Sigmoid colon (tissue), 7 donors: ENCODE results near the gene TUBGCP2. TPM values are rescaled to one million over a fixed set of nuclear protein-coding genes. Genes with fewer than 3 reads are reported as not detected.
"Not testable (repeated sequence)": the region's sequence is repeated elsewhere in the genome, so short reads cannot be mapped to it uniquely, and the experiment has no call there.

Source experiments
- DNase-seq: peaks from one replicate; pipeline ENCODE4 v3.0.0-alpha.2; 2019
- H3K27ac ChIP-seq, 4 donors: fragments of 200-600 bp; sonication (generic); one replicate each; pipeline ENCODE4 v1.5.1; 2016 to 2019; ENCODE audit warnings: mild to moderate bottlenecking in 1 of 4
- H3K27me3 ChIP-seq, 3 donors: fragments of 200-600 bp; sonication (generic); one replicate each; pipeline ENCODE4 v1.5.1; 2019; ENCODE audit warnings: mild to moderate bottlenecking in 1 of 3
- H3K36me3 ChIP-seq, 4 donors: fragments of 200-600 bp; sonication (generic); one replicate each; pipeline ENCODE4 v1.5.1; 2016 to 2019
- H3K4me1 ChIP-seq, 4 donors: fragments of 200-600 bp; sonication (generic); one replicate each; pipeline ENCODE4 v1.5.1; 2017 to 2019
- H3K4me3 ChIP-seq, 4 donors: fragments of 200-600 bp; sonication (generic); one replicate each; pipeline ENCODE4 v1.5.1; 2017 to 2019; ENCODE audit warnings: mild to moderate bottlenecking in 2 of 4, moderate library complexity in 1 of 4
- H3K9me3 ChIP-seq, 4 donors: fragments of 200-600 bp in 3 of 4; sonication (generic) in 3 of 4; one replicate each; pipeline versions ENCODE4 v1.5.1 to v1.6.1; 2013 to 2019
- CTCF ChIP-seq, 4 experiments: fragments of 450-650 bp in 3 of 4; fragments of 200-600 bp in 1 of 4; IDR thresholded peaks; one replicate each; pipeline ENCODE4 v1.5.1; 2016 to 2019; ENCODE audit warnings: antibody characterized with exemption in 4 of 4, mild to moderate bottlenecking in 3 of 4, moderate library complexity in 2 of 4
- EP300 ChIP-seq, 4 donors: sonication (generic); formaldehyde crosslinking; IDR thresholded peaks; one replicate each; pipeline ENCODE4 v1.6.1; 2017; ENCODE audit warnings: antibody characterized with exemption in 4 of 4
- POLR2A ChIP-seq, 2 donors: fragments of 450-650 bp; IDR thresholded peaks; one replicate each; pipeline ENCODE4 v1.6.1; 2016; ENCODE audit warnings: antibody characterized with exemption in 2 of 2, mild to moderate bottlenecking in 2 of 2, moderate library complexity in 2 of 2
- POLR2AphosphoS5 ChIP-seq, 4 donors: sonication (generic); formaldehyde crosslinking; IDR thresholded peaks; one replicate each; pipeline ENCODE4 v1.6.1; 2017; ENCODE audit warnings: antibody characterized with exemption in 4 of 4
- WGBS, 2 donors: extraction: QIAGEN DNeasy Blood & Tissue Kit; methylation state at CpG; one replicate each; pipeline ENCODE4 v1.1.7; 2013; 5-methylcytosine and 5-hydroxymethylcytosine counted together
- intact Hi-C: fragments of 100-400 bp; cut with DNase I; formaldehyde crosslinking; loops from one replicate; pipeline ENCODE4 v1.15.1; 2023
- polyA plus RNA-seq, 3 donors: library from polyadenylated mRNA; stranded (reverse); fragments of 200-250 nt; gene quantifications; one replicate each; pipeline ENCODE4 v1.2.3, GENCODE V29; 2013
- total RNA-seq, 4 donors: library from RNA; depleted of rRNA; stranded (reverse); fragments of >200 nt; gene quantifications; one replicate each; pipeline ENCODE4 v1.1.0, GENCODE V29; 2016
- donor health status: healthy with polysubstance abuse.
- donor health status: Bipolar disorder and iron deficiency.
- donor health status: healthy.

The TUBGCP2 gene
- total and polyA plus RNA-seq, 7 donors, result 13.8 to 51.1 (median 27.2) TPM

DNA sequence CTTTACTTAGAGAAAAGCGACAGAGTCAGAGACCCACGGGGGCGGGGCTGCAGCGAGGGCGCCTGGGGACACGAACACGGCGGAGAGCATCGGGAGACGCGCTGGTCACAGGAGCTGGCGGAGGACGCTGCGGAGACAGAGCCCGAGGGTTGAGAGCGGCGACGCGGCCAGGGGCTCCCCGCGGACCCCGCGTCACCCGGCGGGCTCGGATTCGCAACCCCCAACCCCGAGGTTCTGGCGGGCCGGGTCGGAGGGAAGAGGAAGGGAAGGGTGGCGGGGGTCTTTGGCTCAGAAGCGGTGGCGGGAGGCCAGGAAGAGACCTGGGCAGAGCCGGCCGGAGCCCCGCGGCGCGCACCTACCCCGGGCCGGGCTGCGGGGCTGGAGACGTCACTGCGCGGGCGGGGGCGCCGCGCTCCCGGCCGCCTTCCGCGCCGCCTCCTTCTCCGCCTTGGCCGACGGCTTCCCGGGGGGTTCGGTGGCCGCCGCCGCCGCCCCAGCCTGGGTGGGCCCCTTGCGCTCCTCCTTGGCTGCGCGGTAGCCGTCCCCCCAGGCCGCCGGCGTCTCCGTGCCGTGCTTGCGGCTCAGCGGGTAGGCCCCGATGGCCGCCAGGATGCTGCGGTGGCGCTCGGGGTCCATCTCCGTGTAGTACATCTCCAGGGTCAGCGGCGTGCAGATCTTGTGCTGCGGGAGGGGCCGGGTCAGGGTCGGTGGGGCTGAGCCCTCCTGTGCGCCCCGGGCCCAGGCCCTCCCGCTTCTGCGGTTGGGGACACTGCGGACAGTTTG lies 17.0 kb upstream of the TUBGCP2 start:
- 2% methylated on average over 91 of the region's 91 CpGs for whole genome bisulfite sequencing, 2 donors
- DNase-seq, result no peak
- no peaks in the 10 kb centered on the region for H3K36me3 ChIP-seq
- no peaks in the 10 kb centered on the region for H3K9me3 ChIP-seq
- no peak for TF ChIP-seq POLR2A (IDR thresholded peaks at IDR 0.05)
- TF ChIP-seq POLR2AphosphoS5 (IDR thresholded peaks at IDR 0.05), result no peak
- no peak for TF ChIP-seq EP300 (IDR thresholded peaks at IDR 0.05)
- no peak for TF ChIP-seq CTCF (IDR thresholded peaks at IDR 0.05)
- peak overlapping the region; percentile 15 to 50 (median 42) for H3K4me3 ChIP-seq
- peaks cover 0 to 31% (median 25%) of the 10 kb centered on the region in 4 donors for H3K4me1 ChIP-seq
- peak overlapping the region in 1 of 4 donors; percentile 4 for H3K27ac ChIP-seq
- intact Hi-C loops, result loop anchor here (5.0 kb wide), 1 partner anchor 67 kb away; the partner anchor contains the start of gene MTG1
- H3K27me3 ChIP-seq, result peaks cover 38 to 78% (median 48%) of the 10 kb centered on the region in 3 donors

GRCh38 chr10:133324857-133325260 lies 16.2 kb upstream of the TUBGCP2 start:
- no peak for DNase-seq
- TF ChIP-seq POLR2AphosphoS5 (IDR thresholded peaks at IDR 0.05) (no peak), POLR2A (IDR thresholded peaks at IDR 0.05) (no peak)
- no peaks in the 10 kb centered on the region for H3K36me3 ChIP-seq
- intact Hi-C loops, result loop anchor here (5.0 kb wide), 1 partner anchor 67 kb away; the partner anchor contains the start of gene MTG1
- WGBS, 2 donors, result 15 to 27% methylated on average over 20 of the region's 20 CpGs
- H3K27ac ChIP-seq, result peak overlapping the region in 1 of 4 donors; percentile 4
- H3K4me1 ChIP-seq, result peaks cover 0 to 29% (median 23%) of the 10 kb centered on the region in 4 donors
- peaks cover 38 to 78% (median 50%) of the 10 kb centered on the region in 3 donors for H3K27me3 ChIP-seq
- H3K9me3 ChIP-seq, result no peaks in the 10 kb centered on the region
- peak overlapping the region in 2 of 4 donors; percentile 48 to 50 for H3K4me3 ChIP-seq

DNA sequence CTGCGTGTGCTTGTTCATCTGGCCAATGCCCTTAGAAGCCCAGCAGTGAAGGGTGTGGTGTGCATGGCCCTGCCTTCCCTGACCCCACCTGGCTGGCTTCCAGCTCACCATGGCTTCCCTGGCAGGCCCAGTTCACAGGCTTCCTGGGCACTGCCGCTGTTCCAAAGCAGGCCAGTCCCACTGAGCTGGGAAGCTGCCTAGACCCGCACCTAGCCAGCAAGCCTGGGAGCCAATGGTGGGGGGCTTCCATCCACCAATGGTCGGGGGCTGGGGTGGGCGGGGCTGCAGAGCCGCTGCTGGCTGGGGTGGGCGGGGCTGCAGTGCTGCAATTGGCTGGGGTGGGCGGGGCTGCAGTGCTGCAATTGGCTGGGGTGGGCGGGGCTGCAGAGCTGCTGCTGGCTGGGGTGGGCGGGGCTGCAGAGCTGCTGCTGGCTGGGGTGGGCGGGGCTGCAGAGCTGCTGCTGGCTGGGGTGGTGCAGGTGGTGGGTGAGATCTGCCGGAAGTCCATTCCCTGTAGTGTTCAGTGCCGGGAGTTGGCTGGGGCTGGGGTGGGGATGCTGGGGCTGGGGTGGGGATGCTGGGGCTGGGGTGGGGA lies 15.6 kb upstream of the TUBGCP2 start:
- H3K36me3 ChIP-seq, result no peaks in the 10 kb centered on the region
- no peak overlapping the region for H3K4me3 ChIP-seq
- TF ChIP-seq POLR2A (IDR thresholded peaks at IDR 0.05), result no peak
- TF ChIP-seq CTCF (IDR thresholded peaks at IDR 0.05), result no peak
- TF ChIP-seq POLR2AphosphoS5 (IDR thresholded peaks at IDR 0.05), result no peak
- TF ChIP-seq EP300 (IDR thresholded peaks at IDR 0.05), result no peak
- H3K27me3 ChIP-seq, result peaks cover 36 to 78% (median 55%) of the 10 kb centered on the region in 3 donors
- intact Hi-C loops, result no loop called here
- no peaks in the 10 kb centered on the region for H3K9me3 ChIP-seq
- H3K4me1 ChIP-seq, result peaks cover 0 to 23% (median 17%) of the 10 kb centered on the region in 4 donors
- no peak for DNase-seq
- no peak overlapping the region for H3K27ac ChIP-seq
- 3 to 10% methylated on average over 13 of the region's 13 CpGs for WGBS, 2 donors

DNA sequence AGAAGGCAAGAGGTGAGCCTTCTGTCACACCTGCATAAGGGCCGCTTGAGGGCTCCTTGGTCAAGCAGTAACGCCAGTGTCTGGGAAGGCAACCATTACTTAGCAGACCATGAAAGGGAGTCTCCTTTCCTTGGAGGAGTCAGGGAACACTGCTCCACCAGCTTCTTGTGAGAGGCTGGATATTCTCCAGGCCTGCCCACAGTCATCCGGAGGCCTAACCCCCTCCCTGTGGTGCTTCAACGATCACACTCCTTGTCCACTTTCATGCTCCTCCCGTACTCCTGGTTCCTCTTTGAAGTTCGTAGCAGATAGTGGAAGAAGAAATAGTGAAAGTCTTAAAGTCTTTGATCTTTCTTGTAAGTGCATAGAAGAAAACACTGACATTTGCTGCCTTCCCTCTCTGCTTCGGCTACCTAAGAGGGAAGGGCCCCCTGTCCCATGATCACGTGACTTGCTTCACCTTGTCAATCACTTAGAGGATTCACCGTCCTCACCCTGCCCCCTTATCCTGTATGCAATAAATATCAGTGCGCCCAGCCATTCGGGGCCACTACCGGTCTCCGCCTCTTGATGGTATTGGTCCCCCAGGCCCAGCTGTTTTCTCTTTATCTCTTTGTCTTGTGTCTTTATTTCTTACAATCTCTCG lies 13.5 kb upstream of the TUBGCP2 start:
- H3K27me3 ChIP-seq, result peaks cover 18 to 67% (median 43%) of the 10 kb centered on the region in 3 donors
- 87 to 88% methylated on average over 12 of the region's 14 CpGs for WGBS, 2 donors

GRCh38 chr10:133320852-133321422 lies 12.3 kb upstream of the TUBGCP2 start:
- H3K9me3 ChIP-seq, H3K4me3 ChIP-seq, H3K36me3 ChIP-seq, H3K27ac ChIP-seq, DNase-seq, intact Hi-C loops: not testable (repeated sequence)
- H3K4me1 ChIP-seq, result peaks cover 0 to 24% (median 19%) of the 10 kb centered on the region in 4 donors
- WGBS, 2 donors, result 94 to 97% methylated on average over 6 of the region's 6 CpGs
- H3K27me3 ChIP-seq, result peaks cover 5 to 54% (median 31%) of the 10 kb centered on the region in 3 donors

More for the DNA sequence above, 13.5 kb upstream of the TUBGCP2 start:
- H3K4me3 ChIP-seq, H3K36me3 ChIP-seq, intact Hi-C loops, H3K9me3 ChIP-seq, H3K27ac ChIP-seq, DNase-seq: not testable (repeated sequence)
- H3K4me1 ChIP-seq, result peaks cover 0 to 28% (median 22%) of the 10 kb centered on the region in 4 donors
